ENCODE results near the gene ZNF275.
"Not testable (repeated sequence)": the region's sequence is repeated elsewhere in the genome, so short reads cannot be mapped to it uniquely, and the experiment has no call there.

- not testable (repeated sequence) for TF ChIP-seq EP300 (IDR thresholded peaks at IDR 0.05; ENCODE audit: borderline replicate concordance in 1 of 2, control insufficient read depth in 1 of 2, low read depth in 2 of 2, low read length in 2 of 2); EZH2 (IDR thresholded peaks at IDR 0.05; ENCODE audit: borderline replicate concordance, control insufficient read depth, low read depth, low read length)
Measured at GRCh38 chrX:153384973-153385372, 51.0 kb downstream of the ZNF275 start.
